HG03439 (cell line): ENCODE data around the gene PTTG1.

Experiments
- ATAC-seq: cut with Tn5 transposase; IDR thresholded peaks from one replicate; pipeline ENCODE4 v1.9.1; 2021; ENCODE audit warnings: mild to moderate bottlenecking, moderate library complexity; ENCODE audit not compliant: unreplicated experiment

Gene PTTG1

DNA sequence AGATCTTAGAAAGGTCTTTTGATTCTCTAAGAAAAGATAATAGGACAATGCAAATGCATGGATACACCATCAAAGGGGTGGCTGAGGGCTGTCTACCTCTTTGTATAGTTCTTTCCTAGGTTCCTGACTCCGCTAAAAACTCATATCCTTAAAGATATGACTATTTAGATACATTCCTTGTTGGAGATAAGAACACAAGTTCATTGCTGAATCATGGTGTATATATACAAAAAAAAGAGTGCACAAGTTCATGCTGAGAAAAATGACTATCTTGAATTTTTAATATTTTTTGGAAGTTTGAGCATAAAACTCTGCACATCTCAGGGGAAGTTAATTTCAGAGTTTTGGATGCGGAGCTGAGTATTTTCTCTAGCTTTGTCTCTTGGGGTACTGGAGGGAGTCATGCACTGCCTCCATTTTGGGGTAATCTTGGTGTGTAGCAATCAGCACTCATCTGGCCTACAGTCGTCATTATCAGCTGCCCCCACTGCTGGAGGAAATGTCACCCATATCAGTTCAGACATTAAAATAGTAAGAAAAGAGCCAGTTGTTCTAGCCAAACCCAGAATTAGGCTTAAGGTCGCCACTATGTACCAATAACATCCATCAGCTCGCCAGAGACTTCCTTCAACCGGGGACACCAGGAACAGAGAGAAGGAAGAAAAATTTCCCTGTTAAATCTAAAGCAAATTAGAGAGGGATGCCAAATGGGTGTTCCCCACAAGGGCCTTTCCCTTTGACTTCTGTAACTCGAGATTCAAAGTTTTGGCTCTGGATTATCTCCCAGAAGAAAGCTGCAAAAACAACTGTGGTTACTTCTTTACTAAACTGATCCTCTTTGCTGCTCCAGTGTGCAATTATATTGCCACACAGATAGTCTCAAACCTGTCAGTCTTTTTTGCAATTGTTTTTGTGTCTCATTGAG, 49.0 kb downstream of the PTTG1 start:
- no peak for ATAC-seq

DNA sequence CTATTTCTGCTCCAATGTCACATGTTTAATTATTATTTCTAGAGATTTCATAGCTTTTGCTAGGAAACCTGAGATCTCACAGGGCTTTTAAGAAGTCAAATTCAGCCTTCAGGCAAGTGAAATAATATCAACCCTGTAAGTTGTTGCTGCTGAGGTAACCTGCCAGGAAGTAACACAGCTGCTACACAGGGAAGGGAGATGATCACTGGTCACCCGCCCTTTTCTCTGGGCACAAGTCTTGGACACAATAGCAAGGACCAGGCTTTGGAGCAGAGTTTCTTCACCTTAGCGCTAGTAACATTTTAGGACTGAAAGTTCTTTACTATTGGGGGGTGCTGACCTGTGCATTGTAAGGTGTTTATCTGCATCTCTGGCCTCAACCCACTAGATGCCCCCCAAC, 50.1 kb downstream of the PTTG1 start:
- ATAC-seq, result no peak

DNA sequence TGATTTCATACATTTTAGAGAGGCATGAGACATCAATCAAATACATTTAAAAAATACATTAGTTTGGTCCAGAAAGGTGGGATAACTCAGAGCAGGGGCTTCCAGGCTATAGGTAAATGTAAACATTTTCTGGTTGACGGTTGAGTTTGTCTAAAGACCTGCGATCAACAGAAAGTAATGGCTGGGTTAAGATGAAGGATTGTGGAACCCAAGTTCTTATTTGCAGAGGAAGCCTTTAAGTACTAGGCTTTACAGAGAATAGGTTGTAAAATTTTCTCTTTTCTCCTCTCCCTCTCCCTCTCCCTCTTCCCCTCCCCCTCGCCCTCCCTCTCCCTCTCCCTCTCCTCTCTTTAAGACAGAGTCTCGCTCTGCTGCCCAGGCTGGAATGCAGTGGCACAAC, 50.8 kb downstream of the PTTG1 start:
- no peak for ATAC-seq

DNA sequence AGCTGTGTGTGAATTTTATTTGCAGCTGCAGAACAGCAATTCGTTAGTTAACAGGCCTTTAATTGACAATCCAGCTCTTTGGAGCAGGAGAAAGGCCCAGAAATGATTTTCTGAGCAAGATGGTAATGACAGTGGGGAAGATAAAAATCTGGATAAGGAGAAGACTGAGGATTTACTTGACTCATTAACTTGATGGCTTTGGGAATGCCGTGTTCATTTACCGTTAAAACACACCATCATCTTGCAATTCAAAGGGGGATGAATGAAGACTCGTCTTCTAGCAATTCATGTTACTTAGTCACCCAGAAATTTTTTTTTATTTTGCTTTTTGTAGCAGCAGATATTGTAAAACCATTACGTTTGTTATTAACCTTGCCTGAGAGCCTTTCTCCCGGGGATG, 52.0 kb downstream of the PTTG1 start:
- no peak for ATAC-seq

DNA sequence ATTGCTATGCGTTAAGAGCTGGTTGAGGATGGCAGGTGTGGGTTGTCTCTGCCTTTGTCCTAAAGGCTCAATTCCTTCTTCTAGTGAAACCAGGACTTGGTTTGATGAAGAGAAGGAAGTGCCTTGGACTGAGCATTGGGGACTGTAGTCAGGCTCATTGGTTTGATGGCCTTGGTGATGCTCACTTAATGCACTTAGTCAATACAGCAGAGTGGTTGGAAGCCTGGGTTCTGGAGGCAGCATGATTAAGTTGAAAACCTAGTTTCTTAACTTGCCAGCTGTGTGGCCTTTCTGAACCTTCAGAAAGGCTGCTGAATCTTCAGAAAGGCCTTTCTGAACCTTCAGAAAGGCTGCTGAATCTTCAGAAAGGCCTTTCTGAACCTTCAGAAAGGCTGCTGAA, 52.4 kb downstream of the PTTG1 start:
- no peak for ATAC-seq

DNA sequence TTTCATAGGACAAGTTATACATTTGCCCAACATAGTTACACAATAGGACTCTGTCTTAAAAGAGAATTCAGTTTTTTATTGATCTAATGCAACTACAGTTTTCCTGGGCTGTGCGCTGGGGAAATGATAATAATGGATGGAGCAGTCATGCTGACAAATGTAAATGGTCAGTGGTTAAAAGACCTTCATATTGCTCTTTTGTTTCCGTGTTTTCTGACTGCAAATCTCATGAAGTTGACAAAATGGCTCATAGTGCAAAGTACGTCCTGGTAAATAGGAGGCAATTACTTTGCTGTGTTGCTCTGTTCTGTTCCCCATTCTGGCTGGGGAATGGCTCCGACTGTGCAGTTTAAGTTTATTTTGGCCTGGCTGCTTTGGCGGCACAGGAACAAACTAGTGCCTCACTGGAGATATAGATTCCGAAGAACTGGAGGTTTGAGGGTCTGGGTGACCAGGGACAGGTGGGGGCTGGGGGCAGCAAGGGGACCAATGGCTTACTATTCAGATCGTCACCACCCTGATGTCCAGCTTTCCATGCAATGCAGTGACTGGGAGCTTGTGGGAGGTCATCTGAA, 54.3 kb downstream of the PTTG1 start:
- no peak for ATAC-seq

DNA sequence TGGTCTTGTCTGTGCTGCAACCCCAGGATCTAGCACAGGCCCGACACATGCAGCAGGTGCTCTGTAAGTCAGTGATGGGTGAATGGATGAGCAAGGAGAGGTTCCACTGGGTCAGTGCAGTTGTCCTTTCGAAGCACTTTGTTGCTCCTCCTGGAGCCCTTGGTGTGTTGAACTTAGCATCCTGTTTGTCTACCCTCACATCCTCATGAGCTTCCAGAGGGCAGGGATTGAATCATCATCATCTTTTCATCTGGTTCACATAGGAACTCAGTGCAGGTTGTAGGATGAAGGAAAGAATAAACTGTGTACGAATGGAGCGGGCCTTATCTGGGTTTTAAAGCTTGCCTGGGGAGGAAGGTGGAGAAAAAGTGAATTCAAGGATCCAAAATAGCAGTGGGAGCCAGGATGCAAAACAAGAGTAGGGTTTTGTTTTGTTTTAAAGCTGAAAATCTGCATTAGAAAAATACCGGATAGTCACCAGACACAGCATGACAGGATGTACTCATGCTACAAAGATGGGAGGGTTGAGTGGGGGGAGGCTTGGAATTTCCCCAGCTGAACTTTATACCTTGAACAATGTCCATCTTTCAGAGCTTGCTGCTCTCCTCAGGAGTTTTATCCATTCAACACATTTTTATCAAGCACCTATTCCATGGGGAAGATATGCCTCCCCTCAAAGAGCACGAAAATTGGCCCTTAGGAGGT, 55.8 kb downstream of the PTTG1 start:
- no peak for ATAC-seq

DNA sequence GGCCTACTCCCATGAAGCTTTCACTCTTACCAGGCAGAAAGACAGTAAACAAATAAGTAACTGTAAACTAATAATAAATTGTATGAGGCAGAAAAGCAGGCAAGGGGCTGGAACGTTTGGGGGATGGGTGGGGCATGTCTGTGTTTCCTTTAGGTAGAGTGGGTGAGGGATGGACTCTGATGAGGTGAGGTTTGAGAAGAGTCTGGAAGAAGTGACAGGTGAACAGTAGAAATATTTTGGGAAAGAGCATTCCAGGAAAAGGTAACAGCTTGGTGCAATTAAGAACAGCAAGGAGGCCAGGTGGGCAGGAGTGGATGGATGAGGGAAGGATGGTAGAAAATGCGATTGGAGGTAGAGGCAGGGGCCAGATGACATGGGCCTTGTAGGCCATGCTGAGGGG, 56.5 kb downstream of the PTTG1 start:
- no peak for ATAC-seq
